Kidney capillary endothelial cell (primary cell): ENCODE measurements around the gene SUMF2.
"Not testable (repeated sequence)": the region's sequence is repeated elsewhere in the genome, so short reads cannot be mapped to it uniquely, and the experiment has no call there.

ENCODE experiments used
- DNase-seq: peaks from one replicate; pipeline ENCODE4 v3.0.0-alpha.2; 2018; ENCODE audit warnings: low spot score

Gene SUMF2

DNA sequence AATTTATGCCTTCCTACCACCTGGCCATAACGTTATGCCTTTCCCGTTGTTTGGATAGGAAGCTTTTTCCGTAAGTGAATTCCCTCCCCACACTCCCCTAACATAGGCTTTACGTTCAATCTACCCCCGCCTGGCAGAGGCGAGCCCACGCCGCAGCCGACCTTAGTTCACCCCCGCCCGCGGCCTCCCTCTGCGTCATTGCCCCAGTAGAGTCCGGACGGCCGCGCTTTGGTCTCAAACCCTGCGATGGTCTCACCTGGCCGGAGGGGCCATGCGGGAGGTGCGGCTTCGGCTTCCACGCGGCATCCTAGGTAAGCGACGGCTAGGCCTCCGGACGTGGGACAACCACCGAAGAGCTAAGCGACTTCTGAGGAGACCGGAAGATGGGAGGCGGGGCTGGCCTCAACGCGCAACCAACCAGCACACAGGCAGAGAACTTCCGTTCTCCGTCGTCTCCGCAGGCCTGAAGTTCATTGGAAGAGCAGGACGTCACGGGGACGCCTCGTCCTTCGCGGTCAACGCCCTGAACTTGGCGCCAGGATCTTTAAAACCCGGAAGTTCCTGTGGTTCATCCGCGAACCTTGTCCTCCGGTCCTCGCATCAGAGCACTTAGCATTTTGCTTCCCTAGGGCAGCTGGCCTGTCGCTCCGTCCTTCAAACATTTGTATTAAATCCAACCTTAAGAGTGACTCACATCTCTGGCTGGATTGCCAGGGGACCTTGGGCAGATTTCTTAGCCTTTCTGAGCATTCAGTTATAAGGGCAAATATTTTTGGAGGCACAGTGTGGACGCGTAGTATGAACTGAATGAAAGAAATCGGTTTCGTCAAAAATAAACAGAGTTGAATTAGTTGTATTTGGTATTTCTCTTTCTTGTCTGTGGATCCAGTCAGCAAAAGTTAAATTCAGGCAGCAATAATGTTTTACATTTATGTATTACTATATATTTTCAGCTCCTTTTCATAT, 42.3 kb downstream of the SUMF2 start, which contains the start of gene CHCHD2:
Gene CHCHD2 (minus strand): TSS at position 369 of the 966 bp plus-strand sequence. CDS start 63 bp downstream, at position 306.
- DNase-seq = peak; percentile 98

DNA sequence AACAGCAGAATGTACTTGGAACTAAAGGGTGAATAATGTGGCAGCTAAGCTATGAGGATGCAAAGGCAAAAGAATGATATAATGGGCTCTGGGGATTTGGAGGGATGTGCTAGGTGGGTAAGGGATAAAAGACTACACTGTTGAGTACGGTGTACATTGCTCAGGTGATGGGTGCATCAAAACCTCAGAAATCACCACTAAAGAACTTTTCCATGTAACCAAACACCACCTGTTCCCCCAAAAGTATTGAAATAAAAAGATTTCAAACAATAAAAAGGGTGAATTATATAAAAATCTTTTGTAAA, 43.8 kb downstream of the SUMF2 start:
- DNase-seq = no peak

DNA sequence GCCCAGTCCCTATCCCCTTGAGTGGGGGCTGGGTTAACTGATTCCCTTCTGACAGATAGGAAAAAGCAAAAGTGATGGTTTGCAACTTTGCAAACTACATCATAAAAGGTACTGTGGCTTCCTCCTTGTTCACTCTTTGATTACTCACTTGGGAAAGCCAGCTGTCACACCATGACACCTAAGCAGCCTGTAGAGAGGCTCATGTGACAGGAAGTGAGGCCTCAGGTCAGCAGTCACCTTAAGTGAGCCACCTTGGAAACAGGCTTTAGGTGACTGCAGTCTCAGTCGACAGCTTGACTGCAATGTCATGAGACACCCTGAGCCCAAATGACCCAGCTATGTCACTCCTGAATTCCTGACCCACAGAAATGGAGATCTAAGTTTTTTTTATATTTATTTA, 46.5 kb downstream of the SUMF2 start:
- DNase-seq = no peak

DNA sequence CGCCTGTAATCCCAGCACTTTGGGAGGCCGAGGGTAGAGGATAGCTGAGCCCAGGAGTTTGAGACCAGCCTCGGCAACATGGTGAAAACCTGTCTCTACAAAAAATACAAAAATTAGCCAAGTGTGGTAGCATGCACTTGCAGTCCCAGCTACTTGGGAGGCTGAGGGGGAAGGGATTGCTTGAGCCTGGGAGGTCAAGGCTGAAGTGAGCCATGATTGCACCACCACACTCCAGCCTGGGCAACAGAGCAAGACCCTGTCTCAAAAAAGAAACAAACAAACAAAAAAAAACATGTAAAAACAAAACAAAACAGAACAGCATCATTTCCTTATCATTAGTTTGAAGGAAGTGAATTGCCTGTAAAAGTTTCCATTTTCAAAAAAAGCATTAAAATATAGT, 48.2 kb downstream of the SUMF2 start:
- DNase-seq = not testable (repeated sequence)

DNA sequence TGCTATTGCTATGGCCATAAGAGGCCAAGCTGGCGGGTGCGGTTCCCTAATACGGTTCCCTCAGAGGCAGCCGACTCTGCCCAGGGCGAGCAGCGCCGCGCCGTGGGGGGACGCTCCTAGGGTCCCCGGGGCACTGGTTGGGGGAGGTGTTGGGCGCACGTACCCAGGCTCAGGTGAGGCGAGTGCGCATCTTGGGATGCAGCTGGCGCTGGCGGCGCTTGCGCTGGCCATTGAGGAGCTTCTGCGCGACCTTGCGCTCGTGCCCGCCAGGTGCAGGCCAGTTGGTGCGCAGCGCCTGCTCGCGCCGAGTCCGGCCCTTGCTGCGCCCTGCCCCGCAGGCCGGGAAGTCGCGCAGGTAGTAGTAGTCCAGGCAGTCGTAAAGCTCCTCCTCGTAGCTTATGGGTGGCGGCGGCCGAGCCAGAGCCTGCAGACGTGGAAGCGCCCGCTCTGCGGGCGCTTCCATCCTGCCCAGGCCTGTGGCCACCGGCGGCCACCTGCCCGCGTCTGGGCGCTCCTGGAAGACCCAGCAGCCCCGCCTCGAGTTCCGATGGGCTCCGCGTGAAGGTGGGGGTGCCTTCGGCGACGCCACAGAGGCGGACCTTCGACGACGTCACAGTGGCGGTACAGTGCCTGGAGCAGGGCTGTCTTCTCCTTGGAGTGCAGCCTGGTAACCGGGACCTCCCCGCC, 51.9 kb downstream of the SUMF2 start, which contains the start of gene NUPR2:
Gene NUPR2 (minus strand): TSS at position 566 of the 687 bp plus-strand sequence. CDS start 103 bp downstream, at position 463.
- DNase-seq = no peak

DNA sequence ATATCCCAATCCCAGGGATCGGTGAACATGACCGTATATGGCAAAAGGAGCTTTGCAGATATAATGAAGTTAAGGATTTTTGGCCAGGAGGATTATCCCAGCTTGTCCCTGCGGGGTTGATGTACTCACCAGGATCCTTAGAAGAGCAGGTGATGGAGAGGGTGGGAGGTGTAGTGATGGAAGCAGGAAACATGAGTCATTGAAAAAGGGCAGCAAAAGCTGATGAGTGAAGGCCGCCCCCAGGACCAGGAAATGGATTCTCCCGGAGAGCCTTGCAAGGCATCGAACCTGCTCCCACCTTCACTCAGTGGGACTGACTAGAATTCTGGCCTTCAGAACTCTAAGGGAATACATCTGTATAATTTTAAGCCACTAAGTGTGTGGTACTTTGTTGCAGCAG, 57.4 kb downstream of the SUMF2 start:
- no peak for DNase-seq

DNA sequence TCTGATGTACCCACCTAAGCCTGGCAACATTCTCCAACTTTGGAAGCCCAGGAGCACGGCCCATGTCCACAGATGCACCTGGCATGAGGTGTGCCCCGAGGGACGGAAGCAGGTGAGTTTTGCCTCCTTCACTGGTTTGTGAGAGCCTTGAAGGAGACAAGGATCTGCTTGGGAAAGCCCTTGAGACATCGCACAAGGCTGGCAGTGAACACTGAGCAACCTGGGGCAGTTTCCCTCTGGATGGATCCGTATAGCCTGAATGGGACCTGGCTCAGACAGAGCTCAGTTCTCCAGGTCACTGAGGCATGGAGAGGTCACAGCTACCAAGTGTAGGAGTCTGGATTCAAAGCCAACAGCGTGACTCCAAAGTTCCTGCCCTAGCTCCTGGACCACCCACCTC, 60.9 kb downstream of the SUMF2 start:
- DNase-seq = no peak

DNA sequence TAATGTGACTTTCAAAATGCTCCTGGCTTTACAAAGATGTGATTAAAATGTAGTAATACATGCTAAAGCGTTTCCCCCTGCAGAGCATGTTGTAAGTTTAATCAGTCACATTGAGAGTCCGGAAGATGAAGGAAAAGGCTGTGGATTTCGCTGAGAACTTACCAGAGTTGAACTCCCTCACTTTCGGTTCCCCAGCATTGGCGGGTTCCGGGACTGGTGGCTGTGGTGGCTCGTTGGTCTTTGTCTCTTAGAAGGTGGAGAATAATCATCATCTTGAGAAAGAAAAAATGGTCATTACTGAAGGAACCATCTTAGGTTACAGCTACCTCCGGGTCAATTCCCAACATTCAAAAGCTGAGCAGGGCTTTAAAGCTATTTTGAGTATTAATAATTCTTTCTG, 61.7 kb downstream of the SUMF2 start:
- DNase-seq = no peak

DNA sequence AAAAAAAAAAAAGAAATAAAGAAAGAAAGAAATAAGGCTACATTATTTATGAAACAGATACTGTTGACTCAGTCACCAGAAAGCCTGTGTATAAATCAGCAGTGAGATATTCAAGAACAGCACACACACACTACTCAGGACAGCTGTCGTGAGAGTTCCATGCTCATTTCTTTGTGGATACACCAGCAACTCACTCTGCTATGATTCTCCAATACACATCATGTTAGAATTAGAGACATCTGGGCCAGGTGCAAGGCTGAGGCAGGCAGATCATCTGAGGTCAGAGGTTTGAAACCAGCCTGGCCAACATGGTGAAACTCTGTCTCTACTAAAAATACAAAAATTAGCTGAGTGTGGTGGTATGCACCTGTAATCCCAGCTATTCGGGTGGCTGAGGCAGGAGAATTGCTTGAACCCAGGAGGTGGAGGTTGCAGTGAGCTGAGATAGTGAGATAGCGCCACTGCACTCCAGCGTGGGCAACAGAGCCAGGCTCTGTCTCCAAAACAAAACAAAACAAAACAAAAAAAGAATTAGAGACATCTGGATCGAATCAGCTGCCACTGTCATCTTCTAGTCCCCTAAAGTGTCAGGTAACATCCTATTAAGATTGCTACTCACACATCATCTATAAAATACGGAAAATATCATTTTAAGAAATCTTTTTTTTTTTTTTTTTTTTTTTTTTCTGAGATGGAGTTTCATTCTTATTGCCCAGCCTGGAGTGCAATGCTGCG, 63.3 kb downstream of the SUMF2 start:
- no peak for DNase-seq
